ENCODE measurements around the gene TMEM132E.

Gene TMEM132E

DNA sequence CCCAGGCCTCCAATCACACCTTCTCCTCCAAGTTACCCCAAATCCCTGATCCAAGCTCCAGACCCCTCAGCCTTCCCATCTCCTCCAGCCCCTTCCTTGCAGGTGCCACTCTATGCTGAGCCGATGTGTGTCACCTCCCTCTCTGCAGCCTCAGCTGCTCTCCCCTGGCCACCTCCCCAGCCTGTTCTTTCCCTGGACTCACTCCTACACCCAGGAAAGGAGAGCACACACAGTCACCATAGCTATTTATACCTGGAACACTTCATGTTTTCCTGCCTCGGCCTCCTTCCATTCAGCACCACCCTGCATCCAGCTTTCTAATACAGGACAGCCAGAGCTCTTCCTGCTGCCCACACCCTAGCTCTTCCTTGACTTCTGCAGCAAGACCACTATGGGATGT lies 12.5 kb upstream of the TMEM132E start:
- peaks cover 0 to 61% of the 10 kb centered on the region in 2 donors for H3K27me3 ChIP-seq
- H3K27ac ChIP-seq, result no peak overlapping the region

DNA sequence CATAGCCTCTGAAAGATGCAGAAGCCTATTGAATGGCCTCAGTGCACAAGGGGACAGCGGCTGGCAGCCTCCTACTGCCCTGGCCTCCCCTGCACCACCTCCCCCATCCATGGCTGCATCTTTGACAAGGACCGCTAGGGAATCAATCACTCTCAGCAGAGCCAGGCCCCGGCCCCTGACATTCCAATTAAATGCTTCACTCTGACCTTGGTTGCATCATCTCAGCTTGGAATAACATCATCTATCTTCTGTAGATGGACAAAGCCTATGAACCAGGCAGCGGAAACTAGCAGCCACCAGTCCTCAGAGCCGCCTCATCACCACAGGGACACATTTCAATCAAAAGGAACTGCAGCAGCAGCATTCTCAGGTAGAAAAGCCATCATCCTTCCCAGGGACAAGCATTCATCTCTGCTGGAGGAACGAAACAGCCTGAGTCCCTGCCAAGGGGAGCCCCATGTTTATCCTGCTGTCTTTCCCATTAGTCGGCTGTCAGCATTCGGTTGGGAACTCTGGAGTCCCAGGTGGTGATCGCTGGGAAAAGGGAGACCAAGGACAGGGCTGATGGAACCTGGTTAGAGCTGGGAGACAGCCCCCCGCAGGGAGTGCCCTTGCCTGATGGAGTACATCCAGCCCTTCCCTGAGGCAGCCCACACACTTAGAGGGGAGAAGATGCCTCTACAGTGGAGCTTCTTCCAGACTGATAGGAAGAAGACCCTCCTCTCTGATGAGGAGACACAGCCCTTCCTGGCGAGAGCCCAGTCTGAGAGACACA lies 11.5 kb upstream of the TMEM132E start:
- H3K27ac ChIP-seq, result no peak overlapping the region
- H3K27me3 ChIP-seq, result peaks cover 0 to 58% of the 10 kb centered on the region in 2 donors
- H3K4me1 ChIP-seq, result peaks cover 0 to 2% (median 0%) of the 10 kb centered on the region in 4 donors
- TF ChIP-seq, protein P1, sequence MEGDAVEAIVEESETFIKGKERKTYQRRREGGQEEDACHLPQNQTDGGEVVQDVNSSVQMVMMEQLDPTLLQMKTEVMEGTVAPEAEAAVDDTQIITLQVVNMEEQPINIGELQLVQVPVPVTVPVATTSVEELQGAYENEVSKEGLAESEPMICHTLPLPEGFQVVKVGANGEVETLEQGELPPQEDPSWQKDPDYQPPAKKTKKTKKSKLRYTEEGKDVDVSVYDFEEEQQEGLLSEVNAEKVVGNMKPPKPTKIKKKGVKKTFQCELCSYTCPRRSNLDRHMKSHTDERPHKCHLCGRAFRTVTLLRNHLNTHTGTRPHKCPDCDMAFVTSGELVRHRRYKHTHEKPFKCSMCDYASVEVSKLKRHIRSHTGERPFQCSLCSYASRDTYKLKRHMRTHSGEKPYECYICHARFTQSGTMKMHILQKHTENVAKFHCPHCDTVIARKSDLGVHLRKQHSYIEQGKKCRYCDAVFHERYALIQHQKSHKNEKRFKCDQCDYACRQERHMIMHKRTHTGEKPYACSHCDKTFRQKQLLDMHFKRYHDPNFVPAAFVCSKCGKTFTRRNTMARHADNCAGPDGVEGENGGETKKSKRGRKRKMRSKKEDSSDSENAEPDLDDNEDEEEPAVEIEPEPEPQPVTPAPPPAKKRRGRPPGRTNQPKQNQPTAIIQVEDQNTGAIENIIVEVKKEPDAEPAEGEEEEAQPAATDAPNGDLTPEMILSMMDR (IDR thresholded peaks at IDR 0.05), result no peak
- no peaks in the 10 kb centered on the region for H3K9me3 ChIP-seq
- no peaks in the 10 kb centered on the region for H3K36me3 ChIP-seq
- no peak for DNase-seq
- intact Hi-C loops (cut with DNase I; ENCODE audit: low total_unique reads), result no loop called here
- no peak overlapping the region for H3K4me3 ChIP-seq

More for the DNA sequence above, 12.5 kb upstream of the TMEM132E start:
- no peak for DNase-seq
- Histone ChIP-seq H3K4me1 (peaks cover 0 to 2% (median 0%) of the 10 kb centered on the region in 4 donors), H3K36me3 (no peaks in the 10 kb centered on the region), H3K9me3 (no peaks in the 10 kb centered on the region), H3K4me3 (no peak overlapping the region)
- TF ChIP-seq, protein P1 (IDR thresholded peaks at IDR 0.05), result no peak
- intact Hi-C loops (cut with DNase I; ENCODE audit: low total_unique reads), result no loop called here

DNA sequence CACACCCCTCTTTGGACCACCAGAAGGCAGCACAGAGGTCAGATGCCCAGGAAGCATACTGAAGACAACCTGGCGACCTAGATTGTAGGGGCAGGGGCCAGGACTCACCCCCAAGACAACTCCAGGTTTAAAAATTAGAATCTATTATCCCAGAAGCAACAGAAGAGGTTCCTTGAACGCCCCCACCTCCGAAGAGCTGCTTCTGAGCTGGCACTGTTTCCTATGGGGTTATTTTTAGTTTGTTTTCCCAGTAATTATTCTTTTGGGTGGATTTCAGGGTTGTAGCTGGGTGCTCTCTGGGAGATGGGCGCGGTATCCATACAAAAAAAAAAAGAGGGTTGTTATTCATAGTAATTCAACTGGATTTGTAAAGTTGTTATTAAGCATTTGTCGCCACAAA lies 10.4 kb upstream of the TMEM132E start:
- no peak for DNase-seq
- intact Hi-C loops (cut with DNase I; ENCODE audit: low total_unique reads), result no loop called here
- H3K4me3 ChIP-seq, result no peak overlapping the region
- H3K27me3 ChIP-seq, result peaks cover 0 to 59% of the 10 kb centered on the region in 2 donors
- TF ChIP-seq, protein P1 (IDR thresholded peaks at IDR 0.05), result no peak
- no peaks in the 10 kb centered on the region for H3K9me3 ChIP-seq
- peaks cover 0 to 2% (median 0%) of the 10 kb centered on the region in 4 donors for H3K4me1 ChIP-seq
- no peaks in the 10 kb centered on the region for H3K36me3 ChIP-seq
- no peak overlapping the region for H3K27ac ChIP-seq

DNA sequence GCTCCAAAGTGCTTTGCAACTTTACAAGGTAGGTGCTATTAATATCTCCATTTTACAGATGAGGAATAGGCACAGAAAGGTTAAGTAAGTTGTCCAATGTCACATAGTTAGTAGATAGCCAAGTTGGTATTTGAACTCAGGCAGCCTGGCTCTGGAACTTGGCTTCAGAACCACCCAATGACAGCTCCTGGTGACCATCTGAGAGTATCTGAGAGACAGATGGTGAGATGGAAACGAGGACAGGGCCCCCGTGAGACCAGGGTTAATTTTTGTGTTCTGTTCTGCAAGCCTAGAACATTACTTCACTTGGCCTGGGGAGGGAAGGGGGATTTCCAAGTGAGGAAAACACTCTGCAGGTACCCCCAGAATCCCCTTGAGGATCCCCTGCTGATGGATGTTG lies 9.8 kb upstream of the TMEM132E start:
- H3K27me3 ChIP-seq, result peaks cover 0 to 59% of the 10 kb centered on the region in 2 donors
- TF ChIP-seq, protein P1 (IDR thresholded peaks at IDR 0.05), result no peak

DNA sequence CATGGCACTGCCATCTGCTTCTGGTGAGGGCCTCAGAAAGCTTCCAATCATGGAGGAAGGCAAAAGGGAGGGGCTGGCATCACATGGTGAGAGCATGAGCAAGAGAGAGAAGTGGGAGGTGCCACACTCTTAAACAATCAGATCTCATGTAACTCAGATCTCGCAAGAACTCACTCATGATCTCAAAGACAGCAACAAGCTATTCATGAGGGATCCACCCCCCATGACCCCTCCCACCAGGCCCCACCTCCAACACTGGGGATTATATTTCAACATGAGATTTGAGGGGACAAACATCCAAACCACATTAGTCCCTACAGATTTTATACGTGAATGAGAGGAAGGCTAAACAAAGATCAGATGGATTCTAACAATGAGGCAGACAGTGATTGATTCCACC lies 8.9 kb upstream of the TMEM132E start:
- TF ChIP-seq, protein P1 (IDR thresholded peaks at IDR 0.05), result no peak
- no peak for DNase-seq
- Histone ChIP-seq H3K36me3 (no peaks in the 10 kb centered on the region), H3K27ac (no peak overlapping the region), H3K4me3 (no peak overlapping the region), H3K9me3 (no peaks in the 10 kb centered on the region), H3K27me3 (peaks cover 0 to 61% of the 10 kb centered on the region in 2 donors), H3K4me1 (peaks cover 0 to 2% (median 0%) of the 10 kb centered on the region in 4 donors)
- intact Hi-C loops (cut with DNase I; ENCODE audit: low total_unique reads), result no loop called here

More for the DNA sequence above, 9.8 kb upstream of the TMEM132E start:
- Histone ChIP-seq H3K4me3 (no peak overlapping the region), H3K9me3 (no peaks in the 10 kb centered on the region), H3K4me1 (peaks cover 0 to 2% (median 0%) of the 10 kb centered on the region in 4 donors), H3K27ac (no peak overlapping the region), H3K36me3 (no peaks in the 10 kb centered on the region)
- intact Hi-C loops (cut with DNase I; ENCODE audit: low total_unique reads), result no loop called here
- DNase-seq, result no peak
